Astrocyte (in vitro differentiated cells and primary cell): Measurements from ENCODE around the gene SUPT3H. TPM values are rescaled to one million over a fixed set of nuclear protein-coding genes. Genes with fewer than 3 reads are reported as not detected.

Experiments
- DNase-seq: peaks from one replicate; pipeline ENCODE4 v3.0.0-alpha.2; 2010; ENCODE audit warnings: low read depth
- FAIRE-seq: peaks from 2 replicates; lab custom pipeline; 2011; peaks lifted over from hg19 to GRCh38; lab: Jason Lieb, UNC
- H2AFZ ChIP-seq: 2 replicates; pipeline ENCODE4 v1.6.0; 2012; ENCODE audit warnings: low read depth, low read length, inconsistent platforms
- H3K27ac ChIP-seq: 2 replicates; pipeline ENCODE4 v1.5.1; 2011; ENCODE audit warnings: low read depth, low read length, inconsistent platforms
- H3K27me3 ChIP-seq: 2 replicates; pipeline ENCODE4 v1.6.0; 2011; ENCODE audit warnings: low read length, inconsistent platforms; ENCODE audit not compliant: insufficient read depth
- H3K36me3 ChIP-seq: 2 replicates; pipeline ENCODE4 v1.5.1; 2011; ENCODE audit warnings: low read length, inconsistent platforms; ENCODE audit not compliant: insufficient read depth
- H3K4me1 ChIP-seq: 2 replicates; pipeline ENCODE4 v1.5.1; 2011; ENCODE audit warnings: low read length, inconsistent platforms; ENCODE audit not compliant: insufficient read depth
- H3K4me2 ChIP-seq: 2 replicates; pipeline ENCODE4 v1.6.0; 2012; ENCODE audit warnings: low read length, inconsistent platforms
- H3K4me3 ChIP-seq: 2 replicates; pipeline ENCODE4 v1.5.1; 2011; ENCODE audit warnings: low read depth, mild to moderate bottlenecking, low read length, inconsistent platforms; ENCODE audit not compliant: insufficient read depth
- H3K79me2 ChIP-seq: 2 replicates; pipeline ENCODE4 v1.6.0; 2012; ENCODE audit warnings: mild to moderate bottlenecking, low read length, inconsistent platforms; ENCODE audit not compliant: insufficient read depth
- H3K9ac ChIP-seq: 2 replicates; pipeline ENCODE4 v1.6.0; 2012; ENCODE audit warnings: mild to moderate bottlenecking, low read length, inconsistent platforms
- H3K9me3 ChIP-seq: 2 replicates; pipeline ENCODE4 v1.5.1; 2012; ENCODE audit warnings: low read depth, mild to moderate bottlenecking, low read length, inconsistent platforms; ENCODE audit not compliant: insufficient read depth
- H4K20me1 ChIP-seq: 2 replicates; pipeline ENCODE4 v1.6.0; 2012; ENCODE audit warnings: low read length, inconsistent platforms; ENCODE audit not compliant: insufficient read depth
- H3K27ac Mint-ChIP-seq: one replicate; pipeline ENCODE4 v1.8.0; 2021; ENCODE audit warnings: mild to moderate bottlenecking, mixed read lengths; ENCODE audit not compliant: unreplicated experiment
- H3K27me3 Mint-ChIP-seq: one replicate; pipeline ENCODE4 v1.8.0; 2021; ENCODE audit warnings: low read depth, mixed read lengths; ENCODE audit not compliant: unreplicated experiment
- H3K36me3 Mint-ChIP-seq: one replicate; pipeline ENCODE4 v1.8.0; 2021; ENCODE audit warnings: low read depth, mixed read lengths; ENCODE audit not compliant: unreplicated experiment
- H3K4me1 Mint-ChIP-seq: one replicate; pipeline ENCODE4 v1.8.0; 2021; ENCODE audit warnings: low read depth, mixed read lengths; ENCODE audit not compliant: unreplicated experiment
- H3K4me3 Mint-ChIP-seq: one replicate; pipeline ENCODE4 v1.8.0; 2021; ENCODE audit warnings: mild to moderate bottlenecking, moderate library complexity, mixed read lengths; ENCODE audit not compliant: unreplicated experiment
- H3K9me3 Mint-ChIP-seq: one replicate; pipeline ENCODE4 v1.8.0; 2021; ENCODE audit warnings: mild to moderate bottlenecking, mixed read lengths; ENCODE audit not compliant: unreplicated experiment
- EZH2 ChIP-seq: IDR thresholded peaks from 2 replicates; pipeline ENCODE4 v1.6.1; 2012; ENCODE audit warnings: mild to moderate bottlenecking, low read length, inconsistent platforms; ENCODE audit not compliant: insufficient read depth
- total RNA-seq: library from RNA; stranded (reverse); gene quantifications from 2 replicates; pipeline ENCODE4 v1.2.1, GENCODE V29; 2021
- TF ChIP-seq, protein P1 (sequence below): IDR thresholded peaks from 2 replicates; pipeline ENCODE4 v1.5.1; 2011; ENCODE audit warnings: low read depth, mild to moderate bottlenecking, inconsistent platforms, low read length, moderate library complexity; ENCODE audit not compliant: insufficient read depth

Gene SUPT3H
- total RNA-seq, 1 donor from 2014 or later: 12.4 TPM

- H3K9me3 Mint-ChIP-seq: peaks cover 15% of the 10 kb centered on the region
Observed at GRCh38 chr6:45305546-45305945, 72.2 kb downstream of the SUPT3H start.

GRCh38 chr6:45302832-45303231, 74.9 kb downstream of the SUPT3H start:
- Mint-ChIP-seq H3K27ac (no peak overlapping the region), H3K27me3 (no peaks in the 10 kb centered on the region), H3K9me3 (peaks cover 13% of the 10 kb centered on the region), H3K4me1 (no peaks in the 10 kb centered on the region), H3K36me3 (peaks cover 11% of the 10 kb centered on the region), H3K4me3 (no peak overlapping the region)
- Histone ChIP-seq H2AFZ (no peak overlapping the region), H3K79me2 (no peaks in the 10 kb centered on the region), H3K4me1 (no peaks in the 10 kb centered on the region), H4K20me1 (no peaks in the 10 kb centered on the region), H3K9me3 (no peaks in the 10 kb centered on the region), H3K9ac (no peak overlapping the region), H3K36me3 (no peaks in the 10 kb centered on the region), H3K4me3 (no peak overlapping the region), H3K4me2 (no peak overlapping the region), H3K27ac (no peak overlapping the region), H3K27me3 (no peaks in the 10 kb centered on the region)
- no peak for FAIRE-seq
- DNase-seq: no peak
- TF ChIP-seq EZH2: no peak
- TF ChIP-seq, protein P1, sequence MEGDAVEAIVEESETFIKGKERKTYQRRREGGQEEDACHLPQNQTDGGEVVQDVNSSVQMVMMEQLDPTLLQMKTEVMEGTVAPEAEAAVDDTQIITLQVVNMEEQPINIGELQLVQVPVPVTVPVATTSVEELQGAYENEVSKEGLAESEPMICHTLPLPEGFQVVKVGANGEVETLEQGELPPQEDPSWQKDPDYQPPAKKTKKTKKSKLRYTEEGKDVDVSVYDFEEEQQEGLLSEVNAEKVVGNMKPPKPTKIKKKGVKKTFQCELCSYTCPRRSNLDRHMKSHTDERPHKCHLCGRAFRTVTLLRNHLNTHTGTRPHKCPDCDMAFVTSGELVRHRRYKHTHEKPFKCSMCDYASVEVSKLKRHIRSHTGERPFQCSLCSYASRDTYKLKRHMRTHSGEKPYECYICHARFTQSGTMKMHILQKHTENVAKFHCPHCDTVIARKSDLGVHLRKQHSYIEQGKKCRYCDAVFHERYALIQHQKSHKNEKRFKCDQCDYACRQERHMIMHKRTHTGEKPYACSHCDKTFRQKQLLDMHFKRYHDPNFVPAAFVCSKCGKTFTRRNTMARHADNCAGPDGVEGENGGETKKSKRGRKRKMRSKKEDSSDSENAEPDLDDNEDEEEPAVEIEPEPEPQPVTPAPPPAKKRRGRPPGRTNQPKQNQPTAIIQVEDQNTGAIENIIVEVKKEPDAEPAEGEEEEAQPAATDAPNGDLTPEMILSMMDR: no peak

More at GRCh38 chr6:45305546-45305945, 72.2 kb downstream of the SUPT3H start:
- no peaks in the 10 kb centered on the region for H3K9me3 ChIP-seq
- TF ChIP-seq EZH2: no peak
- TF ChIP-seq, protein P1: no peak
- no peaks in the 10 kb centered on the region for H3K36me3 ChIP-seq
- H3K27me3 ChIP-seq: no peaks in the 10 kb centered on the region
- DNase-seq (peak; percentile 22), FAIRE-seq (no peak)
- no peak overlapping the region for H3K27ac ChIP-seq
- H3K79me2 ChIP-seq: no peaks in the 10 kb centered on the region
- no peaks in the 10 kb centered on the region for H4K20me1 ChIP-seq
- Mint-ChIP-seq H3K36me3 (peaks cover 11% of the 10 kb centered on the region), H3K27ac (no peak overlapping the region), H3K27me3 (no peaks in the 10 kb centered on the region), H3K4me1 (peaks cover 4% of the 10 kb centered on the region), H3K4me3 (no peak overlapping the region)
- no peak overlapping the region for H2AFZ ChIP-seq
- H3K4me1 ChIP-seq: no peaks in the 10 kb centered on the region
- H3K4me3 ChIP-seq: no peak overlapping the region
- no peak overlapping the region for H3K4me2 ChIP-seq
- no peak overlapping the region for H3K9ac ChIP-seq

GRCh38 chr6:45301348-45302142, 76.2 kb downstream of the SUPT3H start:
- H3K4me2 ChIP-seq: no peak overlapping the region
- Mint-ChIP-seq H3K4me1 (no peaks in the 10 kb centered on the region), H3K36me3 (peaks cover 8% of the 10 kb centered on the region), H3K9me3 (peaks cover 11% of the 10 kb centered on the region), H3K27ac (no peak overlapping the region), H3K27me3 (no peaks in the 10 kb centered on the region), H3K4me3 (no peak overlapping the region)
- H3K27me3 ChIP-seq: no peaks in the 10 kb centered on the region
- H3K9me3 ChIP-seq: no peaks in the 10 kb centered on the region
- H3K4me3 ChIP-seq: no peak overlapping the region
- no peak for DNase-seq
- no peak overlapping the region for H2AFZ ChIP-seq
- TF ChIP-seq, protein P1: no peak
- TF ChIP-seq EZH2: no peak
- H3K36me3 ChIP-seq: no peaks in the 10 kb centered on the region
- no peaks in the 10 kb centered on the region for H4K20me1 ChIP-seq
- H3K4me1 ChIP-seq: no peaks in the 10 kb centered on the region
- FAIRE-seq: no peak
- H3K79me2 ChIP-seq: no peaks in the 10 kb centered on the region
- H3K9ac ChIP-seq: no peak overlapping the region
- H3K27ac ChIP-seq: no peak overlapping the region
